ENCODE data around the gene PALM2AKAP2.
A peak's percentile ranks its signal among the peaks of the same experiment; 100 is the strongest.
"Not testable (repeated sequence)": the region's sequence is repeated elsewhere in the genome, so short reads cannot be mapped to it uniquely, and the experiment has no call there.

Gene PALM2AKAP2

DNA sequence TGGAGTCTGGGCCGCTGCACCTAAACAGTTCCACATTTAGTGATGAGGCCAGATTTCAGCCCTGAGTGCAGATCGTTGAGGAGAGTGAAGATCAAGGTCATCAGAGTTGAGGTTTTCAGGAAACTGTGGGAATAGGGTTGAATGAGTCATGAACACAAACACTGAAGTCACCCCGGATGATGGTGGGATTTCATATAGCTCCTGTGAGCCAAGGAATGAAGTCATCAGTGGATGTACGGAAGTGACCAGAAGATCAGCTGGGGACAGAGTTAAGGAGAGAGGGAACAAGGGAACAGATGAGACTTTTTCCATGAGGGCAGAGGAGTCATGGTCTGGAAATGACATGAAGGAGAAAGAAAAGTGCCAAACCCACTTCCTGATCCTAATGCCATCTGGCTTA is 36.5 kb downstream of the PALM2AKAP2 start:
- H3K27ac ChIP-seq (ENCODE audit: low read length), result no peak overlapping the region
- peaks cover 23% of the 10 kb centered on the region; the same call in 1 of the 2 replicates for H3K27me3 ChIP-seq (ENCODE audit: low read depth, low read length)
- no peak overlapping the region for H3K9ac ChIP-seq (ENCODE audit: low read length)
- H3K4me3 ChIP-seq (ENCODE audit: low read length), result no peak overlapping the region
- no peaks in the 10 kb centered on the region for H3K9me3 ChIP-seq (ENCODE audit: insufficient read depth, low read length)
- H3K36me3 ChIP-seq (replicated peaks; ENCODE audit: low read depth, low read length), result no peaks in the 10 kb centered on the region
- no peak overlapping the region for H3K4me2 ChIP-seq (ENCODE audit: low read length)
- no peak for TF ChIP-seq EZH2phosphoT487 (IDR thresholded peaks at IDR 0.05; ENCODE audit: low read depth)
- H3K4me1 ChIP-seq (ENCODE audit: low read length), result no peaks in the 10 kb centered on the region
- no peaks in the 10 kb centered on the region for H3K79me2 ChIP-seq (ENCODE audit: low read length)
- H4K20me1 ChIP-seq (ENCODE audit: insufficient read depth, low read length), result no peaks in the 10 kb centered on the region
- no peak overlapping the region for H2AFZ ChIP-seq (ENCODE audit: low read depth, low read length)

DNA sequence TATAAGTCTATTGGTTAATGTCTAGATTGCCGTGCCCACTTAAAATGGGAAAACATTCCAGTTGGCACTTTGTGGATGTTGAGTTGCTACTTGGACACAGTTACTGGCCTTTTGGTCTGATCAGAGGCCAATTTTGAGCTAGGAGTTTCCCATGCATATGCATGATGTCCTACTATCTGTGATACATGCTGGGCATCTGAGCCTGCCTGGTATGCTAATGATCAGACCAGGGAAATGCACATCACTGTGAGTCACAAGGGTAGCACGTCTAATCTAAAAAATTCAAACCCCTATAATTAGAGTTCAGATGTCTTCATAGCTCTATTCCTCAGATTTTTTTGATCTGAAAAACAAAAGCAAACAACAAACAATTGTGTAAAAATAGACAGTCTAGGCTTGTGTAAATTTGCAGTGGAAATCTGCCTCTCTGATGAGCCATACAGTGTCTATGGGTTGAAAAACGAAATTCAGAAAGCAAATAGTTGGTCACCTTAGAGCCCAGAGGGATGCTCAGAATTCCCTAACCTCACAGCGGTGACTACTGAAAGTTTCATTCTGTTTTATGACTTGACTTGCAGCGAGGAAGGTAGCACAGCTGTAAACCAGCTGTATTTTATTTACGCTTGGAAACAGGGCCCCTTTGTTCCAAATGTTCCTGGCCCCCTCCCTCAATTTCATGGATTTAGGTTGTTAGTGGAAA is 37.3 kb downstream of the PALM2AKAP2 start:
- peaks cover 23% of the 10 kb centered on the region; the same call in 1 of the 2 replicates for H3K27me3 ChIP-seq (ENCODE audit: low read depth, low read length)
- H3K9me3 ChIP-seq (ENCODE audit: insufficient read depth, low read length), result no peaks in the 10 kb centered on the region
- no peak for TF ChIP-seq EZH2phosphoT487 (IDR thresholded peaks at IDR 0.05; ENCODE audit: low read depth)
- TF ChIP-seq, protein P1, sequence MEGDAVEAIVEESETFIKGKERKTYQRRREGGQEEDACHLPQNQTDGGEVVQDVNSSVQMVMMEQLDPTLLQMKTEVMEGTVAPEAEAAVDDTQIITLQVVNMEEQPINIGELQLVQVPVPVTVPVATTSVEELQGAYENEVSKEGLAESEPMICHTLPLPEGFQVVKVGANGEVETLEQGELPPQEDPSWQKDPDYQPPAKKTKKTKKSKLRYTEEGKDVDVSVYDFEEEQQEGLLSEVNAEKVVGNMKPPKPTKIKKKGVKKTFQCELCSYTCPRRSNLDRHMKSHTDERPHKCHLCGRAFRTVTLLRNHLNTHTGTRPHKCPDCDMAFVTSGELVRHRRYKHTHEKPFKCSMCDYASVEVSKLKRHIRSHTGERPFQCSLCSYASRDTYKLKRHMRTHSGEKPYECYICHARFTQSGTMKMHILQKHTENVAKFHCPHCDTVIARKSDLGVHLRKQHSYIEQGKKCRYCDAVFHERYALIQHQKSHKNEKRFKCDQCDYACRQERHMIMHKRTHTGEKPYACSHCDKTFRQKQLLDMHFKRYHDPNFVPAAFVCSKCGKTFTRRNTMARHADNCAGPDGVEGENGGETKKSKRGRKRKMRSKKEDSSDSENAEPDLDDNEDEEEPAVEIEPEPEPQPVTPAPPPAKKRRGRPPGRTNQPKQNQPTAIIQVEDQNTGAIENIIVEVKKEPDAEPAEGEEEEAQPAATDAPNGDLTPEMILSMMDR (IDR thresholded peaks at IDR 0.05; ENCODE audit: low read depth, low read length), result no peak
- H3K27ac ChIP-seq (ENCODE audit: low read length), result no peak overlapping the region
- H4K20me1 ChIP-seq (ENCODE audit: insufficient read depth, low read length), result no peaks in the 10 kb centered on the region
- H3K9ac ChIP-seq (ENCODE audit: low read length), result no peak overlapping the region
- H3K79me2 ChIP-seq (ENCODE audit: low read length), result no peaks in the 10 kb centered on the region
- H3K4me2 ChIP-seq (ENCODE audit: low read length), result no peak overlapping the region
- no peak overlapping the region for H2AFZ ChIP-seq (ENCODE audit: low read depth, low read length)
- no peak overlapping the region for H3K4me3 ChIP-seq (ENCODE audit: low read length)
- H3K4me1 ChIP-seq (ENCODE audit: low read length), result no peaks in the 10 kb centered on the region
- H3K36me3 ChIP-seq (replicated peaks; ENCODE audit: low read depth, low read length), result no peaks in the 10 kb centered on the region

DNA sequence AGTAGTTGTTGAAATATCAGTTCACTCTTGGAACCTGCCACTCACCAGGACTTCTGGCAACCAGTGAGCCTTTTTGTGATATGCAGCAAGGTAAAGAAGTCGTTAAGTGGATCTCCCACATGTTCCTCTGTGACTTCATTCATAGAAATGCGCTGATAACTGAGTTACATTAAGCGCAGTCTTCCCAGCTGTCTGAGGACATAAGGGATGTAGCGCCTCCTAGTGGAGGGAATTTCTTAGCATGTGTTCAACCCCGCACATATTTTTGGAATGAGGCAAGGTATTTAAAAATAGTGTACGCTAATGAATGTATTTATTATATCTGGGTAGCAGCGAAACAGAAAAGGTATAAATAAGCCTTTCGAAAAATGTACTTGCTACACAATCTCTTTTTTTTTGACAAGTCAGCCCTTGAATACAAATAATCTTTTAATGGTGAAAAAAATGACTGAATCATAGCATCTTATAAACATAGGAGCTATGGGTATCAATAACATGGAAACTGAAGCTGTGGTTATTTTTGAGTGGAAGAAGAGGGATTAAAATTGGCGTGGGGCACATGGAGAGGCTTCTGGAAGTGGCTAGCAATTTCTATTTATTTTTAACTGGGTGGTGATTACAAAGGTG is 38.0 kb downstream of the PALM2AKAP2 start:
- Histone ChIP-seq H3K9me3 (ENCODE audit: insufficient read depth, low read length) (no peaks in the 10 kb centered on the region), H3K79me2 (ENCODE audit: low read length) (no peaks in the 10 kb centered on the region)

DNA sequence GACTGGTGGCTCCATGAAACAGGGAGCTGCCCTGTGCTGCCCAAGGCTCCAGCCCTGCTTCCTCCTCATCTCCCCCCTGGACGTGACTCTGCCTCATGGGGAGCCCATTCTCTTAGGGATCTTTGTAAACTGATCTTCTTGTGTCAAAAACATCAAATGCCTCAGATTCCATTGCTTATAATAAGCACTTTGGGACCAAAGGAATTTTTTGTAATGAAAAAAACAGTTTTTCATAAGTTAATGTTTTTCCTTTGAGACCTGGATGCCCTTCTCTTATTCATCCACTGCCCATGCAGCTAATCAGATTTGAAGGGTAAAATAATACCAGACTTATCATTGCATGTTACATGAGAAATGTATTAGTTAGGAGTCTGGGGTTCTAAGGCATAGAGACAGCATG is 41.7 kb downstream of the PALM2AKAP2 start:
- Histone ChIP-seq H3K79me2 (ENCODE audit: low read length) (no peaks in the 10 kb centered on the region), H4K20me1 (ENCODE audit: insufficient read depth, low read length) (no peaks in the 10 kb centered on the region), H3K4me1 (ENCODE audit: low read length) (no peaks in the 10 kb centered on the region), H3K27ac (ENCODE audit: low read length) (no peak overlapping the region), H3K4me2 (ENCODE audit: low read length) (no peak overlapping the region), H2AFZ (ENCODE audit: low read depth, low read length) (no peak overlapping the region), H3K27me3 (ENCODE audit: low read depth, low read length) (0 out of 2 replicates have a peak, but pooled peaks cover 5% of the 10 kb centered on the region), H3K9ac (ENCODE audit: low read length) (no peak overlapping the region), H3K36me3 (replicated peaks; ENCODE audit: low read depth, low read length) (no peaks in the 10 kb centered on the region), H3K4me3 (ENCODE audit: low read length) (no peak overlapping the region), H3K9me3 (ENCODE audit: insufficient read depth, low read length) (no peaks in the 10 kb centered on the region)
- TF ChIP-seq, protein P1 (IDR thresholded peaks at IDR 0.05; ENCODE audit: low read depth, low read length), result no peak
- no peak for TF ChIP-seq EZH2phosphoT487 (IDR thresholded peaks at IDR 0.05; ENCODE audit: low read depth)

More for the DNA sequence above, 38.0 kb downstream of the PALM2AKAP2 start:
- Histone ChIP-seq H2AFZ (ENCODE audit: low read depth, low read length) (no peak overlapping the region), H3K4me2 (ENCODE audit: low read length) (no peak overlapping the region), H3K4me3 (ENCODE audit: low read length) (no peak overlapping the region), H3K4me1 (ENCODE audit: low read length) (no peaks in the 10 kb centered on the region), H3K27ac (ENCODE audit: low read length) (no peak overlapping the region), H3K27me3 (ENCODE audit: low read depth, low read length) (peaks cover 23% of the 10 kb centered on the region; the same call in 1 of the 2 replicates), H3K36me3 (replicated peaks; ENCODE audit: low read depth, low read length) (no peaks in the 10 kb centered on the region), H4K20me1 (ENCODE audit: insufficient read depth, low read length) (no peaks in the 10 kb centered on the region), H3K9ac (ENCODE audit: low read length) (no peak overlapping the region)
- no peak for TF ChIP-seq EZH2phosphoT487 (IDR thresholded peaks at IDR 0.05; ENCODE audit: low read depth)
- TF ChIP-seq, protein P1 (IDR thresholded peaks at IDR 0.05; ENCODE audit: low read depth, low read length), result peak; percentile 93

DNA sequence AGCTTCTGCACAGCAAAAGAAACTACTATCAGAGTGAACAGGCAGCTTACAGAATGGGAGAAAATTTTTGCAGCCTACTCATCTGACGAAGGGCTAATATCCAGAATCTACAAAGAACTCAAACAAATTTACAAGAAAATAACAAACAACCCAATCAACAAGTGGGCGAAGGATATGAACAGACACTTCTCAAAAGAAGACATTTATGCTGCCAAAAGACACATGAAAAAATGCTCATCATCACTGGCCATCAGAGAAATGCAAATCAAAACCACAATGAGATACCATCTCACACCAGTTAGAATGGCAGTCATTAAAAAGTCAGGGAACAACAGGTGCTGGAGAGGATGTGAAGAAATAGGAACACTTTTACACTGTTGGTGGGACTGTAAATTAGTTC is 45.4 kb downstream of the PALM2AKAP2 start:
- not testable (repeated sequence) for H3K36me3 ChIP-seq (replicated peaks; ENCODE audit: low read depth, low read length); H3K4me3 ChIP-seq (ENCODE audit: low read length); H3K9ac ChIP-seq (ENCODE audit: low read length); H3K9me3 ChIP-seq (ENCODE audit: insufficient read depth, low read length); H3K27ac ChIP-seq (ENCODE audit: low read length); H4K20me1 ChIP-seq (ENCODE audit: insufficient read depth, low read length); H2AFZ ChIP-seq (ENCODE audit: low read depth, low read length); H3K79me2 ChIP-seq (ENCODE audit: low read length); H3K4me1 ChIP-seq (ENCODE audit: low read length); H3K4me2 ChIP-seq (ENCODE audit: low read length)
- peaks cover 25% of the 10 kb centered on the region; the same call in 1 of the 2 replicates for H3K27me3 ChIP-seq (ENCODE audit: low read depth, low read length)
